Measurements from ENCODE around the gene ALDH1A2. TPM values are rescaled to one million over a fixed set of nuclear protein-coding genes. Genes with fewer than 3 reads are reported as not detected.
A peak's percentile ranks its signal among the peaks of the same experiment; 100 is the strongest.

ALDH1A2 gene
- polyA plus RNA-seq, 1 donor, result 9.3 TPM

GRCh38 chr15:57943754-57944420, 121.6 kb downstream of the ALDH1A2 start:
- DNase-seq (ENCODE audit: low read depth), result no peak

GRCh38 chr15:57943171-57943570, 122.3 kb downstream of the ALDH1A2 start:
- DNase-seq (ENCODE audit: low read depth), result no peak

- no peak for DNase-seq (ENCODE audit: low read depth)
Observed at GRCh38 chr15:57941816-57942215, 123.7 kb downstream of the ALDH1A2 start.

DNA sequence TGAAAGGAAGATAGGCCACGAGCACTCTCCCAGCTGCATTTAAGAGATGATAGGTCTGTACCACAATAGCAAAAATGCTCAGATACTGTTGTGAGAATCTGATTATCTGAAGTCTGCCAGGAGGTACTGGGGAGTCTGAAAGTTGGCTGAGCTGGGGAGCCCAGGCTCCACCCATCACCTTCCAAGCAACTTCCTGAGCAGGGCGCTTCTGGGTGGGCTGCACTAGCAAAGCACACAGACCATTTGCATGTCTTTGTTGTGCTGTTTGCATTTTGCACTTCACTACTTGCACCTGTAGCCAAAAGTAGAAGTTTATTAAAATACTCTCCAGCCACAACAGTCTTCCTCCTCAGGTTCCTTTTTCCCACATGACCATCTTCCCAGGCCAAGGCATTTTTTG, 133.2 kb downstream of the ALDH1A2 start:
- DNase-seq (ENCODE audit: low read depth), result no peak

- no peak for DNase-seq (ENCODE audit: low read depth)
Observed at GRCh38 chr15:57931570-57931969, 133.9 kb downstream of the ALDH1A2 start.

DNA sequence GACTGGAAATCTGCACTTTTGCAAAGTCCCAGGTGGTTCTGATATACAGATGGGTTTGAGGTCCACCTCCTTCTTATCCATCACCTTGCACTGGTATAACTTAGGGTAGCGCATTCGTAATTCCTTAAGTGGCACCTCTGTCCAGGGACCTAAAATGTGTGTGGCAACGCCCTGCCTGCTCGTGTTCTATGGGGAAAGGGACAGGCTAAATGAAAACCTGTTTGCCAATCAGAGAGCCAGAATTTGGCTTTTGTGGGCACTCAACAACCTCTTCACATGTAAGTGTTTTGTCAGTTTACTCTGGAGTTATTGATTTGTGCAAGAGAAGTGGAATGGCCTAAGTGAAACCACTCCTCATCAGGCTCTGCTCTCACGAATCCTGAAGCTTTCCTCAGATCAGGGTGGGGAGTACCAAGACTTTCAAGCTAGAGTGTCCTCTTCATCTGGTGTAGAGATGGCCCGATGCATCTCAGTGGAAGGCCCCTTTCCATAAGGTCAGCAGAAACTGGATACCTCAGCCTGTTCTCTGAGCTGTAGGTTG, 138.3 kb downstream of the ALDH1A2 start:
- DNase-seq (ENCODE audit: low read depth), result no peak

- no peak for DNase-seq (ENCODE audit: low read depth)
Observed at GRCh38 chr15:57925650-57926049, 139.9 kb downstream of the ALDH1A2 start.

GRCh38 chr15:57924598-57924997, 140.9 kb downstream of the ALDH1A2 start:
- no peak for DNase-seq (ENCODE audit: low read depth)

DNA sequence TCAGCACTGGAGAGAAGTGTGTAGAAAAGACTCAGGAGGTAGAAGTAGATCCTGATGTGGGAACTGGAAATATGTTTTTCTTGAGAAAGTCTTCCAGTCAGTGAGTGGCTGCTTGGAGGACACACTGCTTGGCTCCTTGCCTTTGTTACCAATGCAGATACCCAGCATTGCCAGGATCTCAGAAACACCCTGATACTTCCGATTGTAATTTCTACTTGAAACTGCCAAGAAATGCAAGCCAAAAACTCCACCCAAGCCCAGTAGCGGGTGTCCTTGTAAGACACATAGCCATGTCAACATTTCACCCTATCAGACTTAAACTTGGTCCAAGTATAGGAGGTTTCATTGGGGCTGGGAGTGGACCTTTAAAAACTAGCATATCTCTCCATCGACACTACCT, 141.8 kb downstream of the ALDH1A2 start:
- DNase-seq (ENCODE audit: low read depth), result no peak

DNA sequence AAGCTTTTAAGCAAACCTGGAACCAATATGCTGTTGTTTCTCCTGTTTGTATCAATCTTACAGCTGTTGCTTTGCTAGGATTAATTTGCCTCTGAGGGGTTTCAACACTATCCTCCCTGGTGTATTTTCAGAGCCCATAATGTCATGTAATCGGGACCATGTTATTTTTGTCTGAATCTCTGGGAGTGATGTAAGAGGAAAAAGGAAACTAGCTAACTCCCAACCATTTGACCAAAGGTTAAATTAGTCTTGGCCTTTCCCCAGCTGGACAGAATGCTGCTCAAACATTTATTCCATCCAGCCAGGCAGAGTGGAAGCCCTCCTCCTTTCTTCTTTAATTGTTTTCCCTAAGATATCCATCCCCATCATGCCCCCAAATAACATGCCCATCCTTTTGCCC, 142.2 kb downstream of the ALDH1A2 start:
- peak; percentile 84 for DNase-seq (ENCODE audit: low read depth)

DNA sequence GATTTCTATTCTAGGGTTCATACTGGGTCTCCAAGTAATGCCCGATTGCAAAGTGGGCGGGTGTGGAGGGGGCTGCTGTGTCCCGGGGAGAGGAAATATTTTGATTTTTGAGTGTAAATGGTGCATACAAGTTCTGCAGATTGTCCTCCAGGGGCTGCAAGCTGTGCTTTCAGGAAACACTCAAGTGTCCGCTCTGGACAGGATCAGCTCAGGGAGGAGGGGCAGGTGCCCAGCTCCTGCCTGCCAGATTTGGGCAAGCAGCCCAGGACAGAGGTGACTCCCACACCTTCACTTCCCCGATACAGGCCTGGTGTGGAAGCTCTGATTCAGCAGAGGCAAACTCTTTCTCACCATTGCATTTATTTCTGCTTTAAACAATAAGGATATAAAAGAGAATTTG, 142.7 kb downstream of the ALDH1A2 start:
- DNase-seq (ENCODE audit: low read depth), result no peak

DNA sequence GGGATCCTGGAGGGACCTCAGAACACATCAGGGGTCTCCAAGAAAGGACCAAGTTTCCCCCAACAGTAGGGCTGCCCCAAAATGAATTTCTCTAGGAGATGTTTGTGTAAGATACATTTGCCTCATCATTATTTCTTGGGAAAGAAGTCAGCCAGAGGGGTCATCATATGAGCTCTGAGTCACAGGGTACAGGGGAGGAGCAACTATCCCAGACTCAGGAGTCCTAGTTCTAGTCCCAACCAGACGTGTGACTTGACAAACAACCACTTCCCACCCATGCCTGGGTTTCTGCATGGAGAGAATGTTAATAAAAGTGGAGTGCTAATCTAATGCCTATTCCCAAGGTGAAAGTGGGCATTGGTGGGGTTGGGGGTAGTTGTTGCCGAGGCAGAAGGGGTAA, 144.1 kb downstream of the ALDH1A2 start:
- DNase-seq (ENCODE audit: low read depth), result no peak

DNA sequence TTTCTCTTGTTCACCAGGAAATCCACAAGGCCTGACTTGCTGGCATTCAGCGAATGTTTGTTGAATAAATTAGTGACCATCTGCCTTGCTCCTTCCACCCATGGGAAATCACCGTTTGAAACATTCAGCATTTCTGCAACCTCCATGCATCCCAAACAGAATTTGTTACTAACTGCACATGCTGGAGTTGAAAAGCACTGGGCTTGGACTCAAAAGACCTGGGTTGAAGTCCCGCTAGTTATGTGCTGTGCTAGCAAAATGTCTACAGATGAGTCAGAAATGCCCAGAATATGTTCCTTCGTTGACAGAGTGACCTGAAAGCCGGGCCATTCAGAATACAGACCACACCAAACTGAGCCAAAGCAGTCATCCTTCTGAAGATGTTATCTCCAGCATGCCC, 144.6 kb downstream of the ALDH1A2 start:
- DNase-seq (ENCODE audit: low read depth), result no peak

DNA sequence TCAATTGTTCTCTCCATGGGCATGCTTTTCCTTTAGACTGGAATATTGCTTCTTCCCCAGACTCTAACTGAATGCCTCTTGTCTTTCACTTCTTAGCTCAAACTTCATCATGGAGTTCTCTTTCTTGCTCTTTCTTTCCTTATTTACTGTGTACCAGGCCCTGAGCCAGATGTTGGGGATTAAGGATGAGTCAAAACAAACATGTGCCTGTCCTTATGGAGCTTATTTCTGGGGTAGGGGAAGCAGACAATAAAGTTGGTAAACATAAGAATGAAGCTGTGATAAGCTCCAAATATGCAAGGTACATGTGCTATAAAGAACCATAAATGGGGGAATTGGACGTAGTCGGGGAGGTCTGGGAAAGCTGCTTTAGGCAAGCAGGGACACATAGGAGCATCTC, 145.8 kb downstream of the ALDH1A2 start:
- no peak for DNase-seq (ENCODE audit: low read depth)

GRCh38 chr15:57917998-57918397, 147.5 kb downstream of the ALDH1A2 start:
- DNase-seq (ENCODE audit: low read depth), result no peak

- DNase-seq (ENCODE audit: low read depth), result no peak
Observed at GRCh38 chr15:57916695-57917094, 148.8 kb downstream of the ALDH1A2 start.

DNA sequence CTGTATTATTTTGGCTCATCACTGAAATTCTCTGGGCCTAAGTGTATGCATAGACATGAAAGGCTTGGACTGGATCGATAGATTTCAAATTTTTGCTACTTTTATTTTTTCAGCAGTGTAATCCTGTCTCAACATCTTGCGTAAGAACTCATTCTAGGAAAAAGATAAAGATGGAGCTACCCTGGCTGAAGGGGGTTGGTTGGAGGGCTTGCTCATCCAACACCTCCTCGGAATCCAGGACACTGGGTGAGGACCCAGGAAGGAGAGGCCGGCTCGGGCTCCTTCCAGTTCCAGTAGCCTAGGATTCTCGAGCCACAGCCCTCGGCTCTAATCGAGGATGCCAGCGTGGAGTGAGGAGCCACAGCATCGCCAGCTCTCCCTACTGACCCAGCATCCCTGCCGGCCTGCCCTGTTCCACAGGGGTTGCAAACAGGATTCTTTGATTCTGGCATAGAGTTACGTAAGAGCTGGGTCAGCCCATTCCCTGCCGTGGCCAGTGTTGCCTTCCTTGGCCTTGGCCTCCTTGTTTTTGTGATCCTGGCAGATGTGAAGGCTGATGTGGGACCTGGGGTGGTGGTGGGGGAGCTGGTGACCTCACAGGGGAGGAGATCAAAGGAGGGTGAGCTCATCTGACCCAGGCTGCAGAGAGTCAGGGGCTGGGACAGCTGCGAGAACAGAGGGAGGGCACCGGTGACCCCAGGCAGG, 149.5 kb downstream of the ALDH1A2 start:
- DNase-seq (ENCODE audit: low read depth), result no peak

- DNase-seq (ENCODE audit: low read depth), result no peak
Observed at GRCh38 chr15:57914350-57915055, 151.0 kb downstream of the ALDH1A2 start.

- DNase-seq (ENCODE audit: low read depth), result no peak
Observed at GRCh38 chr15:57911247-57911646, 154.3 kb downstream of the ALDH1A2 start.

DNA sequence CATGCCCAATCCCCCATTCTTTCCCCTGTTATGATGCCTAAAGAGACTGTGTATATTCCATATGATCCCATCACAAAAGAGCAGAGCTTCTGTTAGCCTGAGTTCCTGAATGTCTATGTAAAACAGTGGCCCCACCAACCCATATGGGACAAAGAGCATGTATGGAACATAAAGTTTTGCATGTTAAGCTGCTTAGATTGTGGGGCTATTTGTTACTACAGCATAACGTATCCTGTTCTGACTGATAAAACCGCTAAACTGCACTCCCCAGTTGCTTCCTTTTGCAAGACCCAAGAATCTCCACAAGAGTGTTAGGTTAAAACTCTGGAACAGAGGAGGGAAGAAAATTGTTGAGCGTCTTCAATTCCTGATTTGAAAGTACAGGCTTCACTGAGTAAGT, 154.8 kb downstream of the ALDH1A2 start:
- DNase-seq (ENCODE audit: low read depth), result no peak

DNA sequence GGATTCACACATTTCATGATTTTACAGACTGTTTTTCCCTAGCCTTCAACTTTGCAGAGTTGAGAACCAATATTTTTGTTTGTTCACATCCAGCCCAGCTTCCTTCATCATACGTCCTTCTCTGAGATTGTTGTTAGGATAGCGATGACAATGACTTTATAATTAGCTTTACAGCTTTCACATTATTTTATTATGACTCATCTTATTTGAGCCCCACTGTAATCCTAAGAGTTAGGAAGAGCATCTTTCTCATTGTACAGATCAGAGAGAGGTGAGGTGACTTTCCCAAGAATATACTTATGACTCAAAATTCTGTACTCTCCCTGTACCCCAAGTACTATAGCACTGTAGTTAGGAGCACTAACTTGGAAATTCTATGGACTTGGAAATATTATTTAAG, 156.1 kb downstream of the ALDH1A2 start:
- no peak for DNase-seq (ENCODE audit: low read depth)

GRCh38 chr15:57903626-57904025, 161.9 kb downstream of the ALDH1A2 start:
- DNase-seq (ENCODE audit: low read depth), result no peak

Measured in forelimb muscle (tissue), 1 donor.